Nephron (organoid): ENCODE data around the gene OGDH.

Experiments
- H3K27ac Mint-ChIP-seq, 3 experiments: 2 replicates each; pipeline ENCODE4 v1.8.0; 2020; ENCODE audit warnings: mixed read lengths in 3 of 3, mild to moderate bottlenecking in 2 of 3, moderate library complexity in 1 of 3
- H3K27me3 Mint-ChIP-seq: 2 replicates; pipeline ENCODE4 v1.8.0; 2021; ENCODE audit warnings: low read depth, mild to moderate bottlenecking, moderate library complexity, mixed read lengths
- H3K36me3 Mint-ChIP-seq: 2 replicates; pipeline ENCODE4 v1.8.0; 2020; ENCODE audit warnings: low read depth, mixed read lengths
- H3K4me1 Mint-ChIP-seq: 2 replicates; pipeline ENCODE4 v1.8.0; 2020; ENCODE audit warnings: mixed read lengths
- H3K4me3 Mint-ChIP-seq, 3 experiments: 2 replicates each; pipeline ENCODE4 v1.8.0; 2020; ENCODE audit warnings: mild to moderate bottlenecking in 3 of 3, mixed read lengths in 3 of 3, moderate library complexity in 2 of 3
- H3K9me3 Mint-ChIP-seq: 2 replicates; pipeline ENCODE4 v1.8.0; 2020; ENCODE audit warnings: mixed read lengths
- CTCF ChIP-seq, 3 experiments: fragments of 200-600 bp; sonication (generic); IDR thresholded peaks; one replicate each; pipeline ENCODE4 v1.5.0; 2021; ENCODE audit warnings: antibody characterized with exemption in 3 of 3; ENCODE audit not compliant: unreplicated experiment in 3 of 3

OGDH gene

DNA sequence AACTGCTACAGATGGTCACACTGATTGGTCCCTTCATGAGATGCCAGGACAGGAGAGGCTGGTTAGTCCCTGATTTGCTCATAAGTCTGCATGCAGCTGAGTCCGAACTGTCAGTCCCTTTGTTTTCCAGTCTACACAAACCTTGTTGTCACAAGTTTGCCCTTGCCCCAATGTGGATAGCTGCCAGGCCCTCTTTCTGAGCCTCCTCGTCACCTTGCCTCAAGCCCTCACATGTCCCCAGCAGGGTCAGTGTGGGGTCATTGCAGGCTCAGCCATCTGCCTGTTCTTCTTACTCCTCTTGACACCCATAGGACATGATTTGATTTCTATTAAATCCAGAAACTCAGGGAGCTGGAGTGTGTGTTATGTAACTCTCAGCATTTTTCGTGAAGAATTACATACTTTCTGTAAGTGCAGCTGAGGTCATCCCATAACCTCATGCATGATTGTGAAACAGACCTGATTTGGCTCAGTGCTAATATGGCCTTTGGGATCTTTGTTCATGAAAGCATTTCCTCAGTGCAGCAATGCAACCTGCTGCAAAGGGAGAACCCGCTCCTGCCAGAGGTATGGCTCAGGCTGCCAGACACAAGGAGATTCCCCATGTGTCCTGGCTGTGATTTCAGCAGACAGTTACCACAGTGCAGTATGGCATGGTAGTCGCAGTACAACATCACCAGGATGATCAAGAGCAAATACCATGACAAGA lies 72.2 kb downstream of the OGDH start:
- H3K36me3 Mint-ChIP-seq: peaks cover 60% of the 10 kb centered on the region
- no peak overlapping the region for H3K27ac Mint-ChIP-seq
- H3K4me1 Mint-ChIP-seq: no peaks in the 10 kb centered on the region
- no peak overlapping the region for H3K4me3 Mint-ChIP-seq
- H3K27me3 Mint-ChIP-seq: no peaks in the 10 kb centered on the region
- H3K9me3 Mint-ChIP-seq: no peaks in the 10 kb centered on the region
- TF ChIP-seq CTCF (IDR thresholded peaks at IDR 0.05; ENCODE audit: unreplicated experiment in 3 of 3): no peak

DNA sequence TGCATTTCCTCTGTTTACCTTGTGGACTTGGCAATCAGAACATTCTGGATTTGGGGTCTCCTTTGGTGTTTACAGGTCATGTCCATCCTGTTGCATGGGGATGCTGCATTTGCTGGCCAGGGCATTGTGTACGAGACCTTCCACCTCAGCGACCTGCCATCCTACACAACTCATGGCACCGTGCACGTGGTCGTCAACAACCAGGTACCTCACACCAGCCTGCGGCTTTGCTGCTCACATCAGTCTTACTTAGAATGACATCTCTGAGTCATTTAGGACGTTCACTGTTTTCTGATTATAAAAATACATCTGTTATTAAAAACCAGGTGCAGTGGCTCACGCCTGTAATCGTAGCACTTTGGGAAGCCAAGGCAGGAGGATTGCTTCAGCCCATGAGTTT lies 75.2 kb downstream of the OGDH start:
- Mint-ChIP-seq H3K4me1 (no peaks in the 10 kb centered on the region), H3K9me3 (no peaks in the 10 kb centered on the region), H3K27me3 (no peaks in the 10 kb centered on the region), H3K36me3 (peaks cover 64% of the 10 kb centered on the region), H3K27ac (no peak overlapping the region), H3K4me3 (no peak overlapping the region)
- TF ChIP-seq CTCF (IDR thresholded peaks at IDR 0.05; ENCODE audit: unreplicated experiment in 3 of 3): no peak

GRCh38 chr7:44685723-44686122 lies 79.3 kb downstream of the OGDH start:
- no peaks in the 10 kb centered on the region for H3K4me1 Mint-ChIP-seq
- no peak for TF ChIP-seq CTCF (IDR thresholded peaks at IDR 0.05; ENCODE audit: unreplicated experiment in 3 of 3)

DNA sequence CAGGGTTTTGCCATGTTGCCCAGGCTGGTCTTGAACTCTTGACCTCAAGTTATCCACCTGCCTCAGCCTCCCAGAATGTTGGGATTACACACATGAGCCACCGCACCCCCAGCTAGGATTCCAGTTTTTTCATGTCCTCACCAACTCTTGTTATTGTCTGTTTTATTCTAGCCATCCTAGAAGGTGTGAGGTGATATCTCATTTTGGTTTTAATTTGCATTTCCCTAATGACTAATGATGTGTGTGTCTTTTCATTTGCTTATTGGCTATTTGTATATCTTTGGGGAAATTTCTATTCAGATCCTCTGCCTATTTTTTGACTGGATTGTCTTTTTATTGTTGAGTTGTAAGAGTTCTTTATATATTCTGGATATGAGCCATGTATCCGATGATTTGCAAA lies 83.0 kb downstream of the OGDH start:
- H3K27me3 Mint-ChIP-seq: no peaks in the 10 kb centered on the region
- H3K4me3 Mint-ChIP-seq: no peak overlapping the region
- H3K27ac Mint-ChIP-seq: no peak overlapping the region
- H3K36me3 Mint-ChIP-seq: peaks cover 56% of the 10 kb centered on the region
- no peaks in the 10 kb centered on the region for H3K9me3 Mint-ChIP-seq
- no peaks in the 10 kb centered on the region for H3K4me1 Mint-ChIP-seq
- TF ChIP-seq CTCF (IDR thresholded peaks at IDR 0.05; ENCODE audit: unreplicated experiment in 3 of 3): no peak

More at GRCh38 chr7:44685723-44686122, 79.3 kb downstream of the OGDH start:
- no peak overlapping the region for H3K27ac Mint-ChIP-seq
- no peak overlapping the region for H3K4me3 Mint-ChIP-seq
- H3K36me3 Mint-ChIP-seq: peaks cover 53% of the 10 kb centered on the region
- no peaks in the 10 kb centered on the region for H3K9me3 Mint-ChIP-seq
- H3K27me3 Mint-ChIP-seq: no peaks in the 10 kb centered on the region

DNA sequence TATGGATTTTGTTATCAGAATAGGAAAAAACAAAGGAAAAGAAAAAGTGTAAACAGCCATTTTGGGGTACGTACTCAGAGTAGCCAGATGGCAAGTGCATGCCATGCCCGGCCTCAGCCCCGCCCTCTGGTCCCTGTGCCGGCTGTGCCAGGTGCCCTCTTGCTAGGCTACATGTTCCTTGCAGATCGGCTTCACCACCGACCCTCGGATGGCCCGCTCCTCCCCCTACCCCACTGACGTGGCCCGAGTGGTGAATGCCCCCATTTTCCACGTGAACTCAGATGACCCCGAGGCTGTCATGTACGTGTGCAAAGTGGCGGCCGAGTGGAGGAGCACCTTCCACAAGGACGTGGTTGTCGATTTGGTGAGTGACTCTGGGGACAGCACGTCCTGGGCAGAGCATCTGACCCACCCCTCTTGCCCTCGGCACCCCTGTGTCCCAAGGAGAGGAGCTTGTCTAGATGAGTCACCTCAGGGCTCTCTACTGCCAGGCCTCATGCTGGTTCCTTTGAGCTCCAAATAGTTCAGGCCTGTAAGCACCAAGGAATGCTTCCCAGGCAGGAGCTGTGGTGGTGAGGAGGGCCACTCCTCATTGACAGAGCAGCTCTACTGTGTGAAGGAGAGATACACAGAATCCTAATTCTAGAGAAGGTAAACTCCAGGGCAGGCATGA lies 87.3 kb downstream of the OGDH start:
- Mint-ChIP-seq H3K4me3 (no peak overlapping the region), H3K27ac (no peak overlapping the region), H3K9me3 (peaks cover 3% of the 10 kb centered on the region), H3K4me1 (no peaks in the 10 kb centered on the region), H3K36me3 (peaks cover 72% of the 10 kb centered on the region), H3K27me3 (no peaks in the 10 kb centered on the region)
- no peak for TF ChIP-seq CTCF (IDR thresholded peaks at IDR 0.05; ENCODE audit: unreplicated experiment in 3 of 3)

GRCh38 chr7:44694326-44694725 lies 87.9 kb downstream of the OGDH start:
- no peak for TF ChIP-seq CTCF (IDR thresholded peaks at IDR 0.05; ENCODE audit: unreplicated experiment in 3 of 3)
- Mint-ChIP-seq H3K27me3 (no peaks in the 10 kb centered on the region), H3K4me3 (no peak overlapping the region), H3K4me1 (no peaks in the 10 kb centered on the region), H3K9me3 (peaks cover 3% of the 10 kb centered on the region), H3K36me3 (peaks cover 72% of the 10 kb centered on the region), H3K27ac (no peak overlapping the region)
